Measurements from ENCODE around the gene PNPT1.

GRCh38 chr2:55715626-55716025 is 22.0 kb upstream of the PNPT1 start:
- TF ChIP-seq, protein P1, sequence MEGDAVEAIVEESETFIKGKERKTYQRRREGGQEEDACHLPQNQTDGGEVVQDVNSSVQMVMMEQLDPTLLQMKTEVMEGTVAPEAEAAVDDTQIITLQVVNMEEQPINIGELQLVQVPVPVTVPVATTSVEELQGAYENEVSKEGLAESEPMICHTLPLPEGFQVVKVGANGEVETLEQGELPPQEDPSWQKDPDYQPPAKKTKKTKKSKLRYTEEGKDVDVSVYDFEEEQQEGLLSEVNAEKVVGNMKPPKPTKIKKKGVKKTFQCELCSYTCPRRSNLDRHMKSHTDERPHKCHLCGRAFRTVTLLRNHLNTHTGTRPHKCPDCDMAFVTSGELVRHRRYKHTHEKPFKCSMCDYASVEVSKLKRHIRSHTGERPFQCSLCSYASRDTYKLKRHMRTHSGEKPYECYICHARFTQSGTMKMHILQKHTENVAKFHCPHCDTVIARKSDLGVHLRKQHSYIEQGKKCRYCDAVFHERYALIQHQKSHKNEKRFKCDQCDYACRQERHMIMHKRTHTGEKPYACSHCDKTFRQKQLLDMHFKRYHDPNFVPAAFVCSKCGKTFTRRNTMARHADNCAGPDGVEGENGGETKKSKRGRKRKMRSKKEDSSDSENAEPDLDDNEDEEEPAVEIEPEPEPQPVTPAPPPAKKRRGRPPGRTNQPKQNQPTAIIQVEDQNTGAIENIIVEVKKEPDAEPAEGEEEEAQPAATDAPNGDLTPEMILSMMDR (IDR thresholded peaks at IDR 0.05): no peak
- no peak for TF ChIP-seq POLR2A (IDR thresholded peaks at IDR 0.05)
